B cell (primary cell): ENCODE measurements around the gene CTTNBP2NL. TPM values are rescaled to one million over a fixed set of nuclear protein-coding genes. Genes with fewer than 3 reads are reported as not detected.

ENCODE experiments used
- ATAC-seq: fragments of 200-7000 bp; cut with Tn5 transposase; one replicate; pipeline ENCODE4 v1.10.0; 2021; ENCODE audit warnings: low read depth, mild to moderate bottlenecking, moderate number of reproducible peaks, moderate library complexity
- CTCF ChIA-PET: fragments of 350-600 bp; sonication (Branson Sonifier 250); formaldehyde crosslinking; loops from one replicate; lab custom pipeline; 2021; ENCODE audit warnings: antibody characterized with exemption, inconsistent platforms; lab: Charles Lee
- POLR2A ChIA-PET: fragments of 350-600 bp; sonication (Branson Sonifier 250); formaldehyde crosslinking; loops from one replicate; lab custom pipeline; 2021; ENCODE audit warnings: antibody characterized with exemption; lab: Charles Lee
- DNase-seq: peaks from one replicate; pipeline ENCODE4 v3.0.0; 2013
- H2AFZ ChIP-seq: 2 replicates; pipeline ENCODE4 v1.6.1; 2012; ENCODE audit warnings: mild to moderate bottlenecking, low read depth, low read length; ENCODE audit not compliant: insufficient read depth, poor library complexity, severe bottlenecking
- H3K27ac ChIP-seq, 2 donors: 1 replicate in 1 of 2; 2 replicates in 1 of 2; pipeline ENCODE4 v1.5.1; 2012 to 2013; ENCODE audit warnings: low read length in 2 of 2, mild to moderate bottlenecking in 2 of 2, moderate library complexity in 1 of 2
- H3K27me3 ChIP-seq, 4 experiments: fragments of 200-600 bp in 1 of 4; sonication (generic) in 1 of 4; replicated peaks in 1 of 4; 1 replicate in 2 of 4; 2 replicates in 2 of 4; pipeline versions ENCODE4 v1.6.1 to v1.7.0; 2013 to 2016; ENCODE audit warnings: low read length in 3 of 4, mild to moderate bottlenecking in 2 of 4, mixed read lengths in 1 of 4, moderate library complexity in 1 of 4; ENCODE audit not compliant: insufficient read depth in 4 of 4, control insufficient read depth in 3 of 4; ENCODE audit errors: control extremely low read depth in 1 of 4
- H3K36me3 ChIP-seq, 2 experiments: replicated peaks in 1 of 2; 1 replicate in 1 of 2; 2 replicates in 1 of 2; pipeline versions ENCODE4 v1.6.1 to v1.7.1; 2013; ENCODE audit warnings: low read length in 1 of 2; ENCODE audit not compliant: insufficient read depth in 2 of 2, control insufficient read depth in 1 of 2; ENCODE audit errors: control extremely low read depth in 1 of 2, extremely low read depth in 1 of 2
- H3K4me1 ChIP-seq, 2 donors: fragments of 200-600 bp in 1 of 2; sonication (generic) in 1 of 2; 1 replicate in 1 of 2; 2 replicates in 1 of 2; pipeline versions ENCODE4 v1.5.1 to v1.6.1; 2013 to 2017; ENCODE audit warnings: low read length in 2 of 2; ENCODE audit not compliant: control insufficient read depth in 2 of 2, insufficient read depth in 2 of 2
- H3K4me2 ChIP-seq: replicated peaks from 2 replicates; pipeline ENCODE3; 2012; ENCODE audit warnings: mild to moderate bottlenecking, low read depth, low read length; ENCODE audit not compliant: poor library complexity, severe bottlenecking
- H3K4me3 ChIP-seq, 5 experiments: fragments of 200-600 bp in 1 of 5; sonication (generic) in 1 of 5; 1 replicate in 3 of 5; 2 replicates in 2 of 5; pipeline versions ENCODE4 v1.5.1 to v1.7.0; 2011 to 2016; ENCODE audit warnings: low read length in 4 of 5, mild to moderate bottlenecking in 4 of 5, low read depth in 2 of 5, control low read depth in 1 of 5, moderate library complexity in 1 of 5; ENCODE audit not compliant: insufficient read depth in 1 of 5; ENCODE audit errors: control extremely low read depth in 1 of 5, extremely low read depth in 1 of 5
- H3K79me2 ChIP-seq: fragments of 200-600 bp; sonication (generic); one replicate; pipeline ENCODE4 v1.6.0; 2016; ENCODE audit warnings: low read length; ENCODE audit not compliant: control insufficient read depth, insufficient read depth
- H3K9ac ChIP-seq: fragments of 200-600 bp; sonication (generic); 2 replicates; pipeline ENCODE4 v1.6.1; 2017; ENCODE audit warnings: mild to moderate bottlenecking, low read length, moderate library complexity
- H3K9me3 ChIP-seq, 3 donors: one replicate each; pipeline versions ENCODE4 v1.6.1 to v1.7.1; 2013; ENCODE audit warnings: low read length in 2 of 3; ENCODE audit not compliant: control insufficient read depth in 2 of 3, insufficient read depth in 1 of 3; ENCODE audit errors: control extremely low read depth in 1 of 3
- H4K20me1 ChIP-seq: 2 replicates; pipeline ENCODE4 v1.6.0; 2012; ENCODE audit warnings: mild to moderate bottlenecking, low read length; ENCODE audit not compliant: insufficient read depth, control insufficient read depth, poor library complexity, severe bottlenecking
- H3K27ac Mint-ChIP-seq: one replicate; pipeline ENCODE4 v1.8.0; 2021; ENCODE audit warnings: mixed read lengths
- H3K27me3 Mint-ChIP-seq: one replicate; pipeline ENCODE4 v1.8.0; 2021; ENCODE audit warnings: mixed read lengths
- H3K4me1 Mint-ChIP-seq: one replicate; pipeline ENCODE4 v1.8.0; 2021; ENCODE audit warnings: mixed read lengths
- H3K4me3 Mint-ChIP-seq: one replicate; pipeline ENCODE4 v1.8.0; 2021; ENCODE audit warnings: mixed read lengths
- H3K9me3 Mint-ChIP-seq: one replicate; pipeline ENCODE4 v1.8.0; 2022; ENCODE audit warnings: mixed read lengths; ENCODE audit not compliant: insufficient read depth
- CTCF ChIP-seq: fragments of 200-600 bp; IDR thresholded peaks from one replicate; pipeline ENCODE4 v1.8.0; 2022; ENCODE audit warnings: antibody characterized with exemption, mild to moderate bottlenecking
- EZH2 ChIP-seq: IDR thresholded peaks from 2 replicates; pipeline ENCODE4 v1.6.1; 2012; ENCODE audit warnings: borderline replicate concordance, low read depth, mild to moderate bottlenecking, moderate library complexity, low read length; ENCODE audit not compliant: insufficient read depth, poor library complexity, severe bottlenecking
- WGBS: methylation state at CpG from one replicate; pipeline ENCODE4 v1.1.5; 2013; ENCODE audit warnings: missing lambda C conversion rate; ENCODE audit not compliant: insufficient coverage; 5-methylcytosine and 5-hydroxymethylcytosine counted together
- intact Hi-C: fragments of 100-400 bp; cut with micrococcal nuclease; formaldehyde crosslinking; loops from one replicate; pipeline ENCODE4 v1.10.0; 2022
- polyA plus RNA-seq: library from polyadenylated mRNA; depleted of rRNA; stranded (reverse); fragments of >200 nt; gene quantifications from 2 replicates; pipeline ENCODE4 v1.2.3, GENCODE V29; 2012
- total RNA-seq, 2 donors: library from RNA; stranded (reverse); fragments of 120-200 nt in 1 of 2; gene quantifications; 1 replicate in 1 of 2; 2 replicates in 1 of 2; pipeline versions ENCODE4 v1.2.3 to v1.2.4, GENCODE V29; 2013 to 2022

CTTNBP2NL gene
- total and polyA plus RNA-seq, 2 donors (not counting 1 experiment from before 2014, with no cell fraction given), result 0.46 to 28.9 TPM

GRCh38 chr1:112363636-112364035, 32.4 kb upstream of the CTTNBP2NL start:
- CTCF ChIA-PET, result no interaction called here

GRCh38 chr1:112368198-112368597, 27.8 kb upstream of the CTTNBP2NL start:
- Histone ChIP-seq H3K27me3 (peaks cover 0 to 34% (median 13%) of the 10 kb centered on the region in 4 experiments), H3K4me3 (no peak overlapping the region), H3K4me1 (peaks cover 4% of the 10 kb centered on the region in 2 donors), H3K9ac (no peak overlapping the region), H3K36me3 (no peaks in the 10 kb centered on the region), H3K9me3 (no peaks in the 10 kb centered on the region), H2AFZ (no peak overlapping the region), H3K4me2 (no peak overlapping the region), H4K20me1 (no peaks in the 10 kb centered on the region), H3K27ac (no peak overlapping the region), H3K79me2 (no peaks in the 10 kb centered on the region)
- H3K4me1 Mint-ChIP-seq, result peaks cover 4% of the 10 kb centered on the region
- WGBS, result 88% methylated on average over 2 of the region's 3 CpGs
- no peak overlapping the region for H3K27ac Mint-ChIP-seq
- ATAC-seq (no peak), DNase-seq (no peak)
- POLR2A ChIA-PET, result no interaction called here
- no peaks in the 10 kb centered on the region for H3K9me3 Mint-ChIP-seq
- TF ChIP-seq EZH2, result no peak
- no peak for TF ChIP-seq CTCF
- peaks cover 46% of the 10 kb centered on the region for H3K27me3 Mint-ChIP-seq
- CTCF ChIA-PET, result no interaction called here
- intact Hi-C loops, result no loop called here
- H3K4me3 Mint-ChIP-seq, result no peak overlapping the region

More at GRCh38 chr1:112363636-112364035, 32.4 kb upstream of the CTTNBP2NL start:
- Histone ChIP-seq H4K20me1 (no peaks in the 10 kb centered on the region), H3K27me3 (peaks cover 0 to 22% (median 10%) of the 10 kb centered on the region in 4 experiments), H3K9me3 (no peaks in the 10 kb centered on the region), H3K4me1 (no peaks in the 10 kb centered on the region), H3K4me2 (no peak overlapping the region), H3K9ac (no peak overlapping the region), H2AFZ (no peak overlapping the region), H3K4me3 (no peak overlapping the region), H3K27ac (no peak overlapping the region), H3K36me3 (no peaks in the 10 kb centered on the region), H3K79me2 (no peaks in the 10 kb centered on the region)
- no peak overlapping the region for H3K4me3 Mint-ChIP-seq
- peaks cover 40% of the 10 kb centered on the region for H3K27me3 Mint-ChIP-seq
- H3K27ac Mint-ChIP-seq, result no peak overlapping the region
- WGBS, result no CpG with 5 or more reads among the region's 2 CpGs
- no peak for DNase-seq
- no peak for TF ChIP-seq EZH2
- no peak for TF ChIP-seq CTCF
- H3K4me1 Mint-ChIP-seq, result no peaks in the 10 kb centered on the region
- no peak for ATAC-seq
- POLR2A ChIA-PET, result no interaction called here
- no peaks in the 10 kb centered on the region for H3K9me3 Mint-ChIP-seq
- intact Hi-C loops, result no loop called here
